Left forelimb (tissue), 1 donor: ENCODE data around the gene NECAP2.
"Not testable (repeated sequence)": the region's sequence is repeated elsewhere in the genome, so short reads cannot be mapped to it uniquely, and the experiment has no call there.

Experiments
- DNase-seq: peaks from one replicate; pipeline ENCODE4 v3.0.0-alpha.2; 2018; ENCODE audit warnings: low spot score

Gene NECAP2

DNA sequence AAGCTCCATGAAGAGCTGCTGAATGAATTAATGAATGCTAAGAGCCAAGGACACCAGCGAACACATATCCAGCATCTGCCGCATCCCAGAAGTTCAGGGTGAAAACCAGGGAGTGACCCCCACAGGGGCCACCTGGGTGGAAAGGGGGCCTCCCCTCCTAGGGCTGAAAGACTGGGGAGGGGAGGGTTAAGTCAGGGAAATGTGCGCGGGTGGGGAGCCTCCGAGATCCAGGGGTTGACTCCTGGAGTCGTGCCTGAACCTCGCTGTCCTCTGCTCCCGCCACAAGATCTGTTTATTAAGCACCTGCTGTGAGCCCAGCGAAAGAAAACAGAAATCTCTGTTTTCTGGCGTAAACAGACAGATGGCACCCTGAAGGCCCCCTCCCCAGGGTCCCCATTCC is 57.5 kb downstream of the NECAP2 start:
- not testable (repeated sequence) for DNase-seq

DNA sequence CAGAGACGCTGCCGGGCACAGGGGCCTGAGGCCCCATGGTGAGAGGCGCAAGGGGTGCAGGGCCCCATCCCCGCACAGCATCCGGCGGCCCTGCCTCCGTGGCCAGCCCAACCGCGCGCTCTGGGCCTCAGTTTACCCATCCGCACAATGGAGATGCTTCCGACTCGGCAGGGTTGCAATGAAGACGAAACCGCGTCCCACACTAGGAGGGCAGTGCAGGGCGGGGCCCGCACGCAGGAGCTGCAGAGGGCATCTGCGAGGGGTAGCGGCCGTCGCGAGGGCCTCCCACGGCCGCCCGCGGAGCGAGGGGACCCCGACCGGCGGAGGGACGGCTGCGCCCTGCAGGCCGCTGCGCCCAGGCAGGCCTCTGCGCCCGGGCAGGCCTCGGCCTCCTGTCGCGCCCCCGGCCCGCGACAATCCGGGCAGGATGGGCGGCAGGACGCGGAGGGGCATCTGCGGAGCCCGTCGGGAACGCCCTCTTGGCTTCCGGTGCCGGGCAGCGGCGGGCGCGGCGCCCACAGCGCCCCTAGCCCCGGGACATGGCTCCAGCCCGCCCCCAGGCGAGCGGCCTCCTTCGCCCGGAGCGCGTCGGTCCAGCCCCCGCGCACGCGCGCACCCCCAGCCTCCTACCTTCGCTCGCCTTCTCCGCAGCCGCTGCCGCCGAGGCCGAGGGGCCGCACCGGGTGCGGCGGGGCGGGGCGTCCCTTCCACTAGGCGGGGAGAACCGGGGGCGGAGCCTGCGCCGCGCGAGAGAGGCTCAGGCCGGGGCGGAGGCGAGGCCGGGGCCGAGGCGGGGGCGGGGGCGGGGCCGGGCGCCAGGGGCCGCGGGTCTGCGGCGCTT is 58.3 kb downstream of the NECAP2 start:
- peak; percentile 97 for DNase-seq

DNA sequence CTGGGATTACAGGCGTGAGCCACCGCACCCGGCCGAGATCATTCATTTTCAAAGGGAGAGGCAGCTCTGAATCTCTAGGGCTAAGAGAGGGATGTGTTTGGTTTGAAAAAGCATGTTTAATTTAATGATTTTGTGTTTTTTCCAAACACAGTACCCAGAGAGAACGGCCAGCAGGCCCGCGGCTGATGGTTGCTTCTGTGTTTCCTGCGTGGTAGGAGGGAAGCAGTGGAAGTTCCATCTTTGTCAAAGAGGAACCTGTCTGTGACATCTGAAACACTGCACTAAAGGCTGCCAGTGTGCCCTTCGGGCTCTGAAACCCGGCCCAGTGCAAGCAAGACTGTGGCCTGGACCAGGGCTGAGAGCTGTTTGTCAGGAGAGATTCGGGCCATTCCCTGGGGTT is 59.9 kb downstream of the NECAP2 start:
- DNase-seq = not testable (repeated sequence)

GRCh38 chr1:16500975-16501374 is 60.5 kb downstream of the NECAP2 start:
- not testable (repeated sequence) for DNase-seq

DNA sequence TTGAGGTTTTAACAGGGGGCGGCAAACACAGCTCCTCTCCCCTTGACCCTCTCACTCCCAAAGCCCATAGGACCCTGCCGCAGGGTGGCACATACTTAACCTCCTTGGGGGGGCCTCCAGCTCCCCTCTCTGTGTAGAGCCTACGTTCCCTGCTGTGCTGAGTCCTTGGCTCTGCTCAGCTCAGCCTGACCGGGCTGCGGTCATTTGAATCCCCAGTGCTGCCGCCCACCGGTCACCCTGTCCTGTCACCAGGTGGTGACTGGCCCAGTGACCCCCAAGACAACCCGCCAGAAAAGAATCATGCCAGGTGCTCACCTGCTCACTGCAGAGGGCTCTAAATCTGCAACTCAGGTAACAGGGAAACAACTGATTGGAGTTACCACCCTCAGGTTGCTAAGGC is 60.9 kb downstream of the NECAP2 start:
- DNase-seq = not testable (repeated sequence)

- no peak for DNase-seq
Observed at GRCh38 chr1:16503494-16503893, 63.0 kb downstream of the NECAP2 start.

- DNase-seq = not testable (repeated sequence)
Observed at GRCh38 chr1:16505870-16506269, 65.3 kb downstream of the NECAP2 start.

GRCh38 chr1:16506364-16507136 is 66.0 kb downstream of the NECAP2 start:
- DNase-seq = not testable (repeated sequence)

GRCh38 chr1:16508861-16509445 is 68.4 kb downstream of the NECAP2 start:
- not testable (repeated sequence) for DNase-seq
